COLO829 (cell line): Measurements from ENCODE around the gene FAF1.
"Not testable (repeated sequence)": the region's sequence is repeated elsewhere in the genome, so short reads cannot be mapped to it uniquely, and the experiment has no call there.

Experiments
- DNase-seq: peaks from one replicate; pipeline ENCODE4 v3.0.0; 2012; ENCODE audit warnings: low spot score

FAF1 gene

DNA sequence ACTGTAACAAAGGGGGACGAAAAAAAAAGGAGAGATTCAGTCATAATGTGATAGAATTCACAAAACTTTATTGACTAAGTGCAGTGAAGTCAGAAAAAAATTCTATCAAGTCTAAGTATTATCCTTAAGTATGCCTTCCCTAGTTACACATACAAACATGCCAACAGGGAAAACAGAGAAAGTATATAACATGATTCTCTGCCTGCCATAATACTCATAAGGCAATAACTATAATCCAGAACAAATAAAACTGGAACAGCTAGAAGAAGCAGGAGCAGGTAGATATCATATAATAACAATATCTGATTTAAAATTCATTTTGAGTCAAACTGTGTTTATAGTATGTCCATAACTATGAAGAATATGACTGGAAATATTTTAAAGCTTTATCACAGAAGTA is 184.3 kb downstream of the FAF1 start:
- no peak for DNase-seq

DNA sequence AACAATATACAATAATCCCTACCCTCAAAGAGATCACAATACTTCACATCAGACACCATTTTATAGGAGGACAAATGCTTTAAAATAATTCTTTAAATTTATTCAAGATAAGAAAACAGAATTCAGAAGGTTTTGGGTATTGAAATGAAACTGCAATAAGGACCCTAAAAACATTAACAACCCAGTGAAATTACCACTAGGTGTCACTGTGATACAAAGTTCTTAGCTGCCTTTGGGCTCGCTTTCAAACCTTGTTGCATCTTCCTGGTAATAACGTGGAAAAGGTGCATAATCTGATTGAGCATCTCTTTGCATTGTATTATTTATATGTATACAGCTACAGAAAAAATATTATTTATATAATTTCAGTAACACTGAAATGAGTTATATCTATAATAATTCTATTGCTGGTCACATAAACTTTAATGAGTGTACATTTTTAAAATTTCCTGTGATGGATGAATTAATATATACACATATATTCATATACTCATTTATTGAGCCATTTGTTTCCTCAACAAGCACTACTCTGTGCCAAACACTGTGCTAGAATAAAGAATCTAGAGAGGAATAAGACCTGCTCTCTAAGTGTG is 185.2 kb downstream of the FAF1 start:
- DNase-seq = peak; percentile 19

- DNase-seq = no peak
Measured at GRCh38 chr1:50766688-50767087, 193.4 kb downstream of the FAF1 start.

DNA sequence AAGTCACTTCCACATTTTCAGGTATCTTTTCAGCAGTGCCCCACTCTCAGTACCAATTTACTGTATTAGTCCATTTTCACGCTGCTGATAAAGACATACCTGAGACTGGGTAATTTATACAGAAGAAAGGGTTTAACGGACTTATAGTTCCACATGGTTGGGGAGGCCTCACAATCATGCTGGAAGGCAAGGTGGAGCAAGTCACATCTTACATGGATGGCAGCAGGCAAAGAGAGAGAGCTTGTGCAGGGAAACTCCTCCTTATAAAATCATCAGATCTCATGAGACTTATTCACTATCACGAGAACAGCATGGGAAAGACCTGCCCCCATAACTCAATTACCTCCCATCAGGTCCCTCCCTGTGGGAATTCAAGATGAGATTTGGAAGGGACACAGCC is 203.5 kb downstream of the FAF1 start:
- DNase-seq = not testable (repeated sequence)

GRCh38 chr1:50754764-50755163 is 205.3 kb downstream of the FAF1 start:
- DNase-seq = not testable (repeated sequence)

- peak; percentile 12 for DNase-seq
Measured at GRCh38 chr1:50750021-50750619, 209.9 kb downstream of the FAF1 start.

DNA sequence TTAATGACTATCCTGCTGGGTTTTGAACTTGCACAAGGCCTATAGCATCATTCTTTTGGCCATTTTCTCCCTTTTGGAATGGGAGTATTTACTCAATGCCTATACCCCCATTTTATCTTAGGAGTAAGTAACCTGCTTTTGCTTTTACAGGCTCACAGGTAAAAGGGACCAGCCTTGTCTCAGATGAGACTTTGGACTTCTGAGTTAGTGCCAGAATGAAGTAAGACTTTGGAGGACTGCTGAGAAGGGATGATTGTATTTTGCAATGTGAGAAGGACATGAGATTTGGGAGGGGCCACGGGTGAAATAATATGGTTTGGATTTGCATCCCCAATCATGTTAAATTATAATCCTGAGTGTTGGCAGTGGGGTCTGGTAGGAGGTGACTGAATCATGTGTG is 212.7 kb downstream of the FAF1 start:
- no peak for DNase-seq

DNA sequence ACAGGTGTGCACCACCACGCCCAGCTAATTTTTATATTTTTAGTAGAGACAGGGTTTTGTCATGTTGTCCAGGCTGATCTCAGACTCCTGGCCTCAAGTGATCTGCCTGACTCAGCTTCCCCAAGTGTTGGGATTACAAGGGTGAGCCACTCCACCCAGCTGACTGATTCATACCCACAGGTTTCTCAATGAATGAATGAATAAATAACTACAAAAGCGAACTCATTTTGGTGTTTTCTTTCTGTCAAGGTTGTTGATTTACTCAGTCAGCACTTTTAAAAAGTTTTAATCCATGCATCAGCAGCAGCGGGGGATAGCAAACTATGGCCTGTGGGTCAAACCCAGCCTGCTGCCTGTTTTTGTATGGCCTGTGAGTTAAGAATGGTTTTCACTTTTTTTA is 217.5 kb downstream of the FAF1 start:
- no peak for DNase-seq

DNA sequence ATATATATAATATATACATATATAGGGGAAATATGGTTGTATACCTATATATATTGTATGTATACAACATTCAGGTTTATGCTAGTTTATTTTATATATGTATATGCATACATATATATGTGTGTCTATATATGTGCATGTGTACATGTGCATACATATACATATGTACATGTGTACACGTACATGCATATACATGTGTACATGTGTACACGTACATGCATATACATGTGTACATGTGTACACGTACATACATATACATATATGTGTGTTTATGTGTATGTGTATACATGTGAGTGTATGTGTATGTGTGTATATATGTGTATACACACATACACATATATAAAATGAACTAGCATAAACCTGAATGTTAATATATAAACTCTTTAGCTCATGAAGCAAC is 220.9 kb downstream of the FAF1 start:
- DNase-seq = no peak

GRCh38 chr1:50735443-50735842 is 224.6 kb downstream of the FAF1 start:
- peak; percentile 17 for DNase-seq

DNA sequence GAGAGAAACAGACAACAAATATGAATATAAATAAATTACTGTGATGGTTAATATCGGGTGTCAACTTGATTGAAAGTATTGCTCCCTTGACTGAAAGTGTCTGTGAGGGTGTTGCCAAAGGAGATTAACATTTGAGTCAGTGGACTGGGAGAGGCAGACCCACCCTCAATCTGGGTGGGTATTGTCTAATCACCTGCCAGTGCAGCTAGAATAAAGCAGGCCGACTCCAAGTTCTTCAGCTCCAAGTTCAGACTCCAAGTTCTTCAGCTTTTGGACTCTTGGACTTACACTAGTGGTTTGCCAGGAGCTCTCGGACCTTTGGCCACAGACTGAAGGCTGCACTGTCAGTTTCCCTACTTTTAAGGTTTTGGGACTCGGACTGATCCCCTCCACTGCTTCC is 232.5 kb downstream of the FAF1 start:
- not testable (repeated sequence) for DNase-seq

DNA sequence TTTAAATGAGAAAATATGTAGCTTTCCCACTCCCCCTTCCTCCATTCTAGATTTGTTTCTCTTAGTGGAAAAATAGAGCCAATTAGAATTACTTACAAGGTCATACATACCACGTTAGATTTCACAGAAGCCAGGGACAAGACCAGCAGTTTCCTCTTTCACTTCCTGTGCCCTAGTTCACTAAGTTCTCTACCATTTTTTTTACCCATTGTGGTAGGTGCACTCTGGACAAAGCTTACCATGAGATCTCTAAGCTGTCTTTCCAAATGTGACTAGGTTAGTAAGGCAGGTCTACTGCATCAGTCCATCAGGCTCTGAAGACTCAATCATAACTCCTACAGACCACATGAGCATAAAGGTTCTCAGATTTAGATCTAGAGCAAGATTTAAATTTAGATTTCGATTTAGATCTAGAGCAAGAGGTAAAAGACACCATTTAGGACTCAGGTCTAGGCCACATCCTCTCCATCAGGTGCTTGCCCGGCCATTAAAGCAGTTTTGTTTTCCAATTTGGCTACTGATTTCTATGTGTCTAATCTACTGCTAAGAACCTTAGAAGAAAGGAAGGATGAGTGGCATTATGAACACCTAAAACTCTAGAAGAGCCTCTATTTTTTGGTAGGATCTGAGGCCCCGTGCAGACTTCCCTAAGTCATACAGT is 235.3 kb downstream of the FAF1 start:
- no peak for DNase-seq

- DNase-seq = no peak
Measured at GRCh38 chr1:50720457-50721053, 239.5 kb downstream of the FAF1 start.

- no peak for DNase-seq
Measured at GRCh38 chr1:50719126-50719525, 240.9 kb downstream of the FAF1 start.

- DNase-seq = no peak
Measured at GRCh38 chr1:50717327-50717726, 242.7 kb downstream of the FAF1 start.

DNA sequence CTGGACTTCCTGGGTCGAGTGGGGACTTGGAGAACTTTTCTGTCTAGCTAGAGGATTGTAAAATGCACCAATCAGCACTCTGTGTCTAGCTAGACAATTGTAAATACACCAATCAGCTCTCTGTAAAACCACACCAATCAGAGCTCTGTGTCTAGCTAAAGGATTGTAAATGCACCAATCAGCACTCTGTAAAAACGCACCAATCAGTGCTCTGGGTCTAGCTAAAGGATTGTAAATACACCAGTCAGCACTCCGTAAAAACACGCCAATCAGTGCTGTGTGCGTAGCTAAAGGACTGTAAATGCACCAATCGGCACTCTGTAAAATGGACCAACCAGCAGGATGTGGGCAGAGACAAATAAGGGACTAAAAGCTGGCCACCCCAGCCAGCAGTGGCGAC is 243.6 kb downstream of the FAF1 start:
- not testable (repeated sequence) for DNase-seq

- DNase-seq = no peak
Measured at GRCh38 chr1:50710099-50710498, 250.0 kb downstream of the FAF1 start.

DNA sequence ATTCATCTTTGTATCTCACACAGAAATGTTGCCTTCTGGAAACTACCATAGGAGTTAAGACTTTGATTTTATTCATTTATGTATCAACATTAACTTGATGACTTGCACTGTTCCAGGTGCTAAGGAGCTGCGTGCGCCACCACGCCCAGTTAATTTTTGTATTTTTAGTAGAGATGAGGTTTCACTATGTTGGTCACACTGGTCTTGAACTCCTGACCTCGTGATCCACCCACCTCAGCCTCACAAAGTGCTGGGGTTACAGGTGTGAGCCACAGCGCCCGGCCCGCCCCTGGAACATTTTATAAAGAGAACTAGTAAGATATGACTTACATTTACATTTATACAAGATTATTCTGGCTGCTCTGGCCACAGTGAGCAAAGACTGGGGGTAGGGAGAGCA is 252.2 kb downstream of the FAF1 start:
- no peak for DNase-seq

DNA sequence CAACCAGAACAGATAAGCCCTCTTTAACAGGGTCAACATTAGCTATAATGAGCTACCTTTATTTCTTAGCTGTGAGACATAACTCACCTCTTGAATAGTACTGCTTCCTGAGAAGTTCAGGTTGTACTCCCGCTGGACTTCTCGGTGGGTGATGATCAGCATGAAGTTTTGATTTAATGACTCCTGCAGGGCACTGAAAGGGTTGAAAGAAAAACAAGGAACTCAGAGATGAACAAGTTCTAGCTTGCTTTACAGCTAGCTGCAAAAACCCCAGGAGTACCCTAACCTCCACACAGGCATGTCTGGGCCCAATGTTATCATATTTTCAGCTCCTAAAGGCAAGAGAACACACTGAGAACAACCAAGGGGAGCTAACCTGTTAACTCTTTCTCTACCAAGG is 254.4 kb downstream of the FAF1 start:
- DNase-seq = no peak

- DNase-seq = no peak
Measured at GRCh38 chr1:50705041-50705440, 255.0 kb downstream of the FAF1 start.

DNA sequence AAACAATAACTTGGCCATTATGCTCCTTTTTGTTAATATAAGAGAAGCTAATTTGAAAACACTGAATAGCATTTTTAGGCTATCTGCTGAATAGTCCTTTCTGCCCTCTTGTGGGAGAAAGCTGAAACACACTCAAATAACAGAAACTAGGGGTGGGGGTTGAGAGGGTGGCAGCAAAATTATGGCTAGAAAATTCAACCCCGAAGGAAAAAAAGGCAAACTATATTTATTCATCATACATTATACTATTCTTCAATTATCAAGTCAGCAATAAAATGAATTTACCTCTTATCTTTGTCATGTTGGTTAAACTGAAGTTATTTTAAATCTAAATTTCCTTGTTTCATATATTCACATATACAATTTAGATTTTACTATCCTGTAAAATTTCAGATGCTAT is 255.9 kb downstream of the FAF1 start:
- DNase-seq = peak; percentile 50

DNA sequence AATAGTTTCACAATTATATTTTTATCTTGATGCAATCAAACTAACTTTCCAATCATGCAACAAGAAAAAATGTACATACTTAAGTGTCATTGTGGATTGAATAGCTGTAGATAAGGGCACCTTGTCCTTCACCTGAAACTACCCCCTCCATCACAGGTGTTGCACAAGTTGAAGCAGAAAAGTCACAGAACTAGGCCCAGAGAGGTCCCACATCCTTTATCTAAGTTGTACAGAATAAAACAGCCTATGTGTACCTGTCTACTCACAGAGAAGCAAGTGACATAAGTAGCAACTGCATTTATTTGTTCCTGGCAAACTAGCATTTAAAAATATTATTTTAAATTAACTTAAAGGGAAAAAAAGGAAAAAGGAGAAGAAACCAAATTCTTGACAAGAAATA is 256.8 kb downstream of the FAF1 start:
- DNase-seq = no peak

DNA sequence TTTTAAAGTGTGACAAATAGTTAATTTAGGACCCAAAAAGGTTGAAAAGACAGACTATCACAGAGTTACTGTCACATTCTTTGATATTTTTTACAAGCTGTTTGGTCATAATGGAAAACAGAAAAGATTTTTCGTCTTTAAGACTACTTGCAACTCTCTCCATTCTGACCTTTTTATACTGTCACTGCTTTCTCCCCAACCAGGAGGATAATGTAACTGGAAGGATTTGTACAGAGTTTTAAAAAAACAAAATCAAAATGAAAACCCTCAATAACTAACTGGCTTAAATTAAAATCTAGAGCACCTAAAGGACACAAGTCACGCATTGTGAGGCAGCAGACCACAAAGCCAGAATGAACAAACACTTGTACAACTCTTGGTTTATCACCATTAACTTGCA is 257.7 kb downstream of the FAF1 start:
- no peak for DNase-seq
